IMR-90 (cell line): ENCODE measurements around the gene HEYL. TPM values are rescaled to one million over a fixed set of nuclear protein-coding genes. Genes with fewer than 3 reads are reported as not detected.
"Not testable (repeated sequence)": the region's sequence is repeated elsewhere in the genome, so short reads cannot be mapped to it uniquely, and the experiment has no call there.

Source experiments
- ATAC-seq: fragments of 200-7000 bp; cut with Tn5 transposase; 2 replicates; pipeline ENCODE4 v1.9.1; 2020; ENCODE audit warnings: low read depth, mild to moderate bottlenecking, moderate library complexity
- BruUV-seq: library from RNA; stranded (reverse); fragments of 400-500 nt; replicated peaks from 2 replicates; lab custom pipeline; 2021; lab: Mats Ljungman, UMichigan
- CTCF ChIA-PET: fragments of 300-600 bp; formaldehyde crosslinking; extraction: SDS; loops from one replicate; lab custom pipeline; 2021; ENCODE audit warnings: antibody characterized with exemption; lab: Yijun Ruan, JAX
- POLR2A ChIA-PET: fragments of 300-600 bp; sonication (Branson Sonifier 250); formaldehyde crosslinking; loops from one replicate; lab custom pipeline; 2022; ENCODE audit warnings: antibody characterized with exemption; ENCODE audit not compliant: unreplicated experiment; lab: Charles Lee
- DNase-seq: peaks from one replicate; pipeline ENCODE4 v3.0.0; 2013
- H2AFZ ChIP-seq: replicated peaks from 2 replicates; pipeline ENCODE3; 2013; ENCODE audit warnings: low read length, mild to moderate bottlenecking; ENCODE audit not compliant: poor library complexity
- H2AK5ac ChIP-seq: 2 replicates; pipeline ENCODE4 v1.6.1; 2013; ENCODE audit warnings: low read depth, low read length, inconsistent platforms
- H2AK9ac ChIP-seq: replicated peaks from 2 replicates; pipeline ENCODE3; 2013; ENCODE audit warnings: mild to moderate bottlenecking, low read depth, low read length, moderate library complexity; ENCODE audit not compliant: poor library complexity
- H2BK120ac ChIP-seq: 2 replicates; pipeline ENCODE4 v1.6.1; 2013; ENCODE audit warnings: low read depth, low read length, inconsistent platforms
- H2BK15ac ChIP-seq: 3 replicates; pipeline ENCODE4 v1.6.1; 2013; ENCODE audit warnings: low read depth, low read length, inconsistent platforms
- H2BK20ac ChIP-seq: 2 replicates; pipeline ENCODE4 v1.6.1; 2013; ENCODE audit warnings: low read depth, mild to moderate bottlenecking, inconsistent platforms, low read length, moderate library complexity
- H2BK5ac ChIP-seq: 2 replicates; pipeline ENCODE4 v1.6.1; 2013; ENCODE audit warnings: mild to moderate bottlenecking, low read depth, low read length, inconsistent platforms; ENCODE audit not compliant: poor library complexity, severe bottlenecking
- H3K14ac ChIP-seq: replicated peaks from 2 replicates; pipeline ENCODE4 v1.6.1; 2013; ENCODE audit warnings: low read depth, low read length, inconsistent platforms
- H3K18ac ChIP-seq: 2 replicates; pipeline ENCODE4 v1.6.1; 2013; ENCODE audit warnings: low read depth, low read length, control low read depth
- H3K23ac ChIP-seq: 2 replicates; pipeline ENCODE4 v1.6.1; 2013; ENCODE audit warnings: low read depth, low read length, inconsistent platforms
- H3K27ac ChIP-seq: 2 replicates; pipeline ENCODE4 v1.5.1; 2013; ENCODE audit warnings: mild to moderate bottlenecking, control low read depth, low read length; ENCODE audit not compliant: insufficient read depth
- H3K27me3 ChIP-seq: 2 replicates; pipeline ENCODE4 v1.6.1; 2013; ENCODE audit warnings: low read length; ENCODE audit not compliant: control insufficient read depth, insufficient read depth
- H3K36me3 ChIP-seq: 2 replicates; pipeline ENCODE4 v1.6.1; 2013; ENCODE audit warnings: low read length, mixed read lengths; ENCODE audit not compliant: control insufficient read depth, insufficient read depth
- H3K4ac ChIP-seq: 2 replicates; pipeline ENCODE4 v1.6.1; 2013; ENCODE audit warnings: low read depth, low read length, inconsistent platforms
- H3K4me1 ChIP-seq: 2 replicates; pipeline ENCODE4 v1.6.1; 2013; ENCODE audit warnings: low read length, mixed read lengths; ENCODE audit not compliant: control insufficient read depth, insufficient read depth
- H3K4me2 ChIP-seq: 2 replicates; pipeline ENCODE4 v1.6.1; 2013; ENCODE audit warnings: low read depth, mild to moderate bottlenecking, control low read depth, low read length, moderate library complexity
- H3K4me3 ChIP-seq: 2 replicates; pipeline ENCODE4 v1.5.1; 2013; ENCODE audit warnings: low read depth, mild to moderate bottlenecking, control low read depth, low read length, moderate library complexity; ENCODE audit not compliant: insufficient read depth
- H3K56ac ChIP-seq: 2 replicates; pipeline ENCODE4 v1.6.1; 2013; ENCODE audit warnings: low read length, inconsistent platforms; ENCODE audit not compliant: insufficient read depth; ENCODE audit errors: extremely low read depth
- H3K79me1 ChIP-seq, 2 experiments: 2 replicates each; pipeline ENCODE4 v1.6.1; 2013; ENCODE audit warnings: low read length in 2 of 2, inconsistent platforms in 1 of 2, low read depth in 1 of 2
- H3K9ac ChIP-seq: 2 replicates; pipeline ENCODE4 v1.6.1; 2013; ENCODE audit warnings: low read depth, low read length, control low read depth
- H3K9me1 ChIP-seq: 2 replicates; pipeline ENCODE4 v1.6.1; 2013; ENCODE audit warnings: low read length, inconsistent platforms; ENCODE audit not compliant: insufficient read depth
- H3K9me3 ChIP-seq: 2 replicates; pipeline ENCODE4 v1.6.1; 2013; ENCODE audit warnings: low read length; ENCODE audit not compliant: control insufficient read depth, insufficient read depth
- H4K20me1 ChIP-seq: 2 replicates; pipeline ENCODE4 v1.6.1; 2013; ENCODE audit warnings: low read length, inconsistent platforms; ENCODE audit not compliant: insufficient read depth
- H4K5ac ChIP-seq: 2 replicates; pipeline ENCODE4 v1.6.1; 2013; ENCODE audit warnings: mild to moderate bottlenecking, low read depth, low read length, control low read depth
- H4K8ac ChIP-seq, 2 experiments: 2 replicates each; pipeline ENCODE4 v1.6.1; 2013; ENCODE audit warnings: low read depth in 2 of 2, low read length in 2 of 2, control low read depth in 1 of 2, inconsistent platforms in 1 of 2
- H4K91ac ChIP-seq: 2 replicates; pipeline ENCODE4 v1.6.1; 2013; ENCODE audit warnings: low read depth, low read length, inconsistent platforms; ENCODE audit not compliant: insufficient read depth
- WGBS, 2 experiments: methylation state at CpG; one replicate each; pipeline versions ENCODE4 v1.1.5 to v1.1.7; 2013; ENCODE audit warnings: missing lambda C conversion rate in 2 of 2; ENCODE audit not compliant: insufficient read length in 1 of 2; ENCODE audit errors: extremely low coverage in 2 of 2; 5-methylcytosine and 5-hydroxymethylcytosine counted together
- dilution Hi-C: fragments of 300-500 bp; cut with HindIII; formaldehyde crosslinking; loops from one replicate; pipeline ENCODE4 v1.14.3; 2018; ENCODE audit warnings: low sequenced_read_pairs; ENCODE audit not compliant: unreplicated experiment
- in situ Hi-C: fragments of 300-500 bp; cut with MboI; formaldehyde crosslinking; loops from 3 replicates; pipeline ENCODE4 v1.14.3; 2019; ENCODE audit warnings: low sequenced_read_pairs, inconsistent platforms, mixed read lengths
- intact Hi-C: fragments of 100-400 bp; cut with micrococcal nuclease; formaldehyde crosslinking; loops from 2 replicates; pipeline ENCODE4 v1.10.0; 2022
- polyA plus RNA-seq, 3 experiments: library from polyadenylated mRNA; depleted of rRNA; stranded (reverse); fragments of >200 nt; gene quantifications; 2 replicates each; pipeline ENCODE4 v1.2.3, GENCODE V29; 2012; ENCODE audit warnings: low replicate concordance in 1 of 3
- total RNA-seq: library from RNA; depleted of rRNA; stranded (reverse); fragments of >200 nt; gene quantifications from 2 replicates; pipeline ENCODE4 v1.2.3, GENCODE V29; 2012

Gene HEYL
- total and polyA plus RNA-seq, 2 of the 4 experiments (the other 2 are of a cell fraction) = 0.02 TPM; not detected in 1

- H2AK9ac ChIP-seq, H3K27ac ChIP-seq, H3K4ac ChIP-seq, CTCF ChIA-PET, dilution Hi-C loops, H2BK120ac ChIP-seq, H3K9me3 ChIP-seq, H2BK5ac ChIP-seq, H3K36me3 ChIP-seq, H3K79me1 ChIP-seq, H3K9me1 ChIP-seq, BruUV-seq, in situ Hi-C loops, H4K5ac ChIP-seq, DNase-seq, H4K20me1 ChIP-seq, H3K56ac ChIP-seq, H4K91ac ChIP-seq, ATAC-seq, H3K18ac ChIP-seq, H3K14ac ChIP-seq, H3K4me1 ChIP-seq, H2AK5ac ChIP-seq, POLR2A ChIA-PET, H3K9ac ChIP-seq, H3K4me2 ChIP-seq, H3K23ac ChIP-seq, H2BK15ac ChIP-seq, H3K4me3 ChIP-seq, H2AFZ ChIP-seq, H2BK20ac ChIP-seq, H4K8ac ChIP-seq: not testable (repeated sequence)
- 96% methylated on average over 3 of the region's 8 CpGs; no CpG with 5 or more reads in 1 of the 2 experiments for WGBS, 2 experiments
- peaks cover 17% of the 10 kb centered on the region for H3K27me3 ChIP-seq
- intact Hi-C loops = loop anchor here (10.0 kb wide), 1 partner anchor 203 kb away; no protein-coding TSS in a partner anchor
Measured at GRCh38 chr1:39601667-39602255, 37.7 kb downstream of the HEYL start.
